Measurements from ENCODE around the gene FLCN.

The FLCN gene

DNA sequence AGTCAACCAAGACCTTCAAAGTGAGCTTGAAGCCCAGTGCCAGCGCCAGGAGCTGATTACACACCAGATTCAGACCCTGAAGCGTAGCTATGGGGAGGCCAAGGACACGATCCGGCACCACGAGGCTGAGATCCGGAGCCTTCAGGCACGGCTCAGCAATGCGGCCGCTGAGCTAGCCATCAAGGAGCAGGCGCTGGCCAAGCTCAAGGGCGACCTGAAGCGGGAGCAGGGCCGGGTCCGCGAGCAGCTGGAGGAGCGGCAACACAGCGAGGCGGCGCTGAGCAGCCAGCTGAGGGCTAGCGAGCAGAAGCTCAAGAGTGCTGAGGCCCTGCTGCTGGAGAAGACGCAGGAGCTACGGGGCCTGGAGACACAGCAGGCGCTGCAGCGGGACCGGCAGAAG, 72.8 kb downstream of the FLCN start:
- DNase-seq: no peak

Measured in NCI-H446 treated with DMSO at 0.1 percent for 48 hours (cell line).